PC-3 (cell line): Measurements from ENCODE around the gene CCDC178.

Experiments
- EZH2 ChIP-seq: fragments of 300-600 bp; sonication (generic); IDR thresholded peaks from one replicate; pipeline ENCODE4 v1.6.1; 2017; ENCODE audit warnings: antibody characterized with exemption, mild to moderate bottlenecking, low read length; ENCODE audit not compliant: unreplicated experiment
- EZH2phosphoT487 ChIP-seq: fragments of 300-600 bp; sonication (generic); IDR thresholded peaks from 2 replicates; pipeline ENCODE4 v1.6.1; 2018; ENCODE audit warnings: mild to moderate bottlenecking, antibody characterized with exemption, low read length, borderline replicate concordance
- TF ChIP-seq, protein P1 (sequence below): fragments of 300-600 bp; sonication (generic); conservative IDR thresholded peaks from 2 replicates; pipeline ENCODE4 v1.5.1; 2017; ENCODE audit warnings: antibody characterized with exemption, low read depth, mild to moderate bottlenecking, low read length

GRCh38 chr18:33159151-33159550 lies 281.4 kb downstream of the CCDC178 start:
- TF ChIP-seq, protein P1, sequence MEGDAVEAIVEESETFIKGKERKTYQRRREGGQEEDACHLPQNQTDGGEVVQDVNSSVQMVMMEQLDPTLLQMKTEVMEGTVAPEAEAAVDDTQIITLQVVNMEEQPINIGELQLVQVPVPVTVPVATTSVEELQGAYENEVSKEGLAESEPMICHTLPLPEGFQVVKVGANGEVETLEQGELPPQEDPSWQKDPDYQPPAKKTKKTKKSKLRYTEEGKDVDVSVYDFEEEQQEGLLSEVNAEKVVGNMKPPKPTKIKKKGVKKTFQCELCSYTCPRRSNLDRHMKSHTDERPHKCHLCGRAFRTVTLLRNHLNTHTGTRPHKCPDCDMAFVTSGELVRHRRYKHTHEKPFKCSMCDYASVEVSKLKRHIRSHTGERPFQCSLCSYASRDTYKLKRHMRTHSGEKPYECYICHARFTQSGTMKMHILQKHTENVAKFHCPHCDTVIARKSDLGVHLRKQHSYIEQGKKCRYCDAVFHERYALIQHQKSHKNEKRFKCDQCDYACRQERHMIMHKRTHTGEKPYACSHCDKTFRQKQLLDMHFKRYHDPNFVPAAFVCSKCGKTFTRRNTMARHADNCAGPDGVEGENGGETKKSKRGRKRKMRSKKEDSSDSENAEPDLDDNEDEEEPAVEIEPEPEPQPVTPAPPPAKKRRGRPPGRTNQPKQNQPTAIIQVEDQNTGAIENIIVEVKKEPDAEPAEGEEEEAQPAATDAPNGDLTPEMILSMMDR: no peak
- no peak for TF ChIP-seq EZH2
- TF ChIP-seq EZH2phosphoT487: no peak
